PC-9 (cell line): ENCODE data around the gene ARHGAP35. TPM values are rescaled to one million over a fixed set of nuclear protein-coding genes. Genes with fewer than 3 reads are reported as not detected.
A peak's percentile ranks its signal among the peaks of the same experiment; 100 is the strongest.

ENCODE experiments used
- BruUV-seq: library from RNA; stranded (reverse); fragments of 400-500 nt; replicated peaks from 2 replicates; lab custom pipeline; 2021; lab: Mats Ljungman, UMichigan
- CTCF ChIA-PET: fragments of 300-600 bp; sonication (Branson Sonifier 250); formaldehyde crosslinking; loops from one replicate; lab custom pipeline; 2022; ENCODE audit warnings: antibody characterized with exemption; lab: Charles Lee
- POLR2A ChIA-PET: fragments of 300-600 bp; sonication (Branson Sonifier 250); formaldehyde crosslinking; loops from one replicate; lab custom pipeline; 2022; ENCODE audit warnings: antibody characterized with exemption; ENCODE audit not compliant: unreplicated experiment; lab: Charles Lee
- DNase-seq, 2 experiments: peaks; one replicate each; pipeline versions ENCODE4 v3.0.0 to v3.0.0-alpha.2; 2015 to 2022; ENCODE audit warnings: mixed read lengths in 1 of 2
- H2AFZ ChIP-seq: fragments of 200-600 bp; sonication (generic); 2 replicates; pipeline ENCODE4 v1.8.1; 2017; ENCODE audit warnings: antibody characterized with exemption
- H3F3A ChIP-seq: fragments of 200-600 bp; sonication (generic); 2 replicates; pipeline ENCODE4 v1.8.1; 2017; ENCODE audit warnings: antibody characterized with exemption, mild to moderate bottlenecking, low read depth; ENCODE audit not compliant: insufficient read depth
- H3K27ac ChIP-seq: fragments of 200-600 bp; sonication (generic); 2 replicates; pipeline ENCODE4 v1.6.1; 2016; ENCODE audit warnings: mixed run types
- H3K27me3 ChIP-seq: fragments of 200-600 bp; sonication (generic); 2 replicates; pipeline ENCODE4 v1.6.1; 2016; ENCODE audit warnings: low read depth, mixed run types; ENCODE audit not compliant: insufficient read depth
- H3K36me3 ChIP-seq: fragments of 200-600 bp; sonication (generic); 2 replicates; pipeline ENCODE4 v1.6.1; 2016; ENCODE audit warnings: low read depth, mixed run types
- H3K4me1 ChIP-seq: fragments of 200-600 bp; sonication (generic); replicated peaks from 2 replicates; pipeline ENCODE4 v1.6.1; 2016; ENCODE audit warnings: mixed run types; ENCODE audit not compliant: insufficient read depth
- H3K4me2 ChIP-seq: fragments of 200-600 bp; sonication (generic); 2 replicates; pipeline ENCODE4 v1.6.1; 2017; ENCODE audit warnings: mixed run types
- H3K4me3 ChIP-seq: fragments of 200-600 bp; sonication (generic); 2 replicates; pipeline ENCODE4 v1.6.1; 2016; ENCODE audit warnings: mixed run types
- H3K79me2 ChIP-seq: fragments of 200-600 bp; sonication (generic); 2 replicates; pipeline ENCODE4 v1.6.1; 2017; ENCODE audit warnings: low read depth, mixed run types
- H3K9me2 ChIP-seq: fragments of 200-600 bp; sonication (generic); 2 replicates; pipeline ENCODE4 v1.8.1; 2017; ENCODE audit warnings: mild to moderate bottlenecking; ENCODE audit not compliant: insufficient read depth
- H3K9me3 ChIP-seq: fragments of 200-600 bp; sonication (generic); 2 replicates; pipeline ENCODE4 v1.8.1; 2016; ENCODE audit warnings: low read depth; ENCODE audit not compliant: insufficient read depth
- H4K20me1 ChIP-seq: fragments of 200-600 bp; sonication (generic); 2 replicates; pipeline ENCODE4 v1.8.1; 2017; ENCODE audit not compliant: insufficient read depth
- CTCF ChIP-seq: fragments of 200-600 bp; sonication (generic); conservative IDR thresholded peaks from 2 replicates; pipeline ENCODE4 v1.6.1; 2017; ENCODE audit warnings: mixed run types, antibody characterized with exemption, mild to moderate bottlenecking, moderate library complexity
- EZH2 ChIP-seq: fragments of 200-600 bp; sonication (generic); IDR thresholded peaks from 2 replicates; pipeline ENCODE4 v1.8.0; 2017; ENCODE audit warnings: antibody characterized with exemption, low read depth
- intact Hi-C: fragments of 100-400 bp; cut with micrococcal nuclease; formaldehyde crosslinking; loops from one replicate; pipeline ENCODE4 v1.10.0; 2022; ENCODE audit not compliant: unreplicated experiment
- total RNA-seq: library from RNA; stranded (reverse); gene quantifications from 2 replicates; pipeline ENCODE4 v1.2.3, GENCODE V29; 2021

The ARHGAP35 gene
- total RNA-seq, 1 experiment from 2014 or later = 104 TPM

GRCh38 chr19:46907880-46908279, 47.1 kb downstream of the ARHGAP35 start:
- ChIA-PET CTCF (interaction anchor here (0.6 kb wide), 2 partner anchors 39 to 44 kb away, joined by 4 to 6 read pairs; no protein-coding TSS in a partner anchor), POLR2A (interaction anchor here (0.6 to 0.8 kb wide), 2 partner anchors 118 to 199 kb away, joined by 3 to 17 read pairs; no protein-coding TSS in a partner anchor)
- BruUV-seq = no TSS peak
- H3K36me3 ChIP-seq = peaks cover 10% of the 10 kb centered on the region
- peaks cover 61% of the 10 kb centered on the region for H3F3A ChIP-seq
- DNase-seq = no peak
- no peaks in the 10 kb centered on the region for H3K9me2 ChIP-seq
- intact Hi-C loops = no loop called here
- no peak overlapping the region for H3K4me2 ChIP-seq
- H3K27ac ChIP-seq = peak overlapping the region; percentile 22
- TF ChIP-seq CTCF = no peak
- TF ChIP-seq EZH2 = no peak
- H3K4me3 ChIP-seq = no peak overlapping the region
- peaks cover 97% of the 10 kb centered on the region for H3K79me2 ChIP-seq
- peaks cover 11% of the 10 kb centered on the region; the same call in 1 of the 2 replicates for H3K9me3 ChIP-seq
- H2AFZ ChIP-seq = no peak overlapping the region
- H3K27me3 ChIP-seq = no peaks in the 10 kb centered on the region
- H4K20me1 ChIP-seq = no peaks in the 10 kb centered on the region
- H3K4me1 ChIP-seq = peaks cover 40% of the 10 kb centered on the region

- H3K9me2 ChIP-seq = no peaks in the 10 kb centered on the region
- TF ChIP-seq CTCF (no peak), EZH2 (no peak)
- POLR2A ChIA-PET = interaction anchor here (0.6 kb wide), 1 partner anchor 14 kb away, joined by 6 read pairs; no protein-coding TSS in a partner anchor
- H3K4me2 ChIP-seq = no peak overlapping the region
- no TSS peak for BruUV-seq
- no peak for DNase-seq
- intact Hi-C loops = no loop called here
- H3K79me2 ChIP-seq = peaks cover 97% of the 10 kb centered on the region
- no peak overlapping the region for H2AFZ ChIP-seq
- H3K9me3 ChIP-seq = peaks cover 11% of the 10 kb centered on the region; the same call in 1 of the 2 replicates
- peaks cover 61% of the 10 kb centered on the region for H3F3A ChIP-seq
- CTCF ChIA-PET = interaction anchor here (0.6 kb wide), 1 partner anchor 124 kb away, joined by 6 read pairs; no protein-coding TSS in a partner anchor
- H3K4me1 ChIP-seq = peaks cover 40% of the 10 kb centered on the region
- H4K20me1 ChIP-seq = no peaks in the 10 kb centered on the region
- H3K27ac ChIP-seq = no peak overlapping the region
- no peak overlapping the region for H3K4me3 ChIP-seq
- H3K36me3 ChIP-seq = peaks cover 10% of the 10 kb centered on the region
- H3K27me3 ChIP-seq = no peaks in the 10 kb centered on the region
Observed at GRCh38 chr19:46909356-46909755, 48.6 kb downstream of the ARHGAP35 start.

Other genes starting within 250 kb of the ARHGAP35 start
- gene PTGIR, start 235.9 kb upstream of the ARHGAP35 start, total RNA-seq = 0.28 TPM in 1 of 2 replicates, not detected in the other
- not detected in 2 replicates for gene GNG8, start 224.8 kb upstream of the ARHGAP35 start, total RNA-seq
- 0.13 TPM in 1 of 2 replicates, not detected in the other for gene DACT3, start 199.8 kb upstream of the ARHGAP35 start, total RNA-seq
- gene PRKD2, start 143.9 kb upstream of the ARHGAP35 start, total RNA-seq = 88.5 and 97.8 TPM in 2 replicates
- 7.6 and 10.6 TPM in 2 replicates for gene FKRP, start 114.9 kb upstream of the ARHGAP35 start, total RNA-seq
- gene STRN4, start 114.5 kb upstream of the ARHGAP35 start, total RNA-seq = 93.3 and 131 TPM in 2 replicates
- 218 and 264 TPM in 2 replicates for gene SLC1A5, start 72.4 kb upstream of the ARHGAP35 start, total RNA-seq
- gene AP2S1, start 10.2 kb upstream of the ARHGAP35 start, total RNA-seq = 332 and 411 TPM in 2 replicates
- 1.4 and 3.7 TPM in 2 replicates for gene NPAS1, start 158.8 kb downstream of the ARHGAP35 start, total RNA-seq
- gene TMEM160, start 187.6 kb downstream of the ARHGAP35 start, total RNA-seq = 46.3 and 76.5 TPM in 2 replicates